OCI-LY7 (cell line): Measurements from ENCODE around the gene CRYL1. TPM values are rescaled to one million over a fixed set of nuclear protein-coding genes. Genes with fewer than 3 reads are reported as not detected.

Experiments
- BruUV-seq: library from RNA; stranded (reverse); fragments of 400-500 nt; replicated peaks from 2 replicates; lab custom pipeline; 2021; lab: Mats Ljungman, UMichigan
- CTCF ChIA-PET: fragments of 300-600 bp; sonication (Branson Sonifier 250); formaldehyde crosslinking; loops from one replicate; lab custom pipeline; 2022; ENCODE audit warnings: antibody characterized with exemption; ENCODE audit not compliant: unreplicated experiment; lab: Charles Lee
- POLR2A ChIA-PET: fragments of 300-600 bp; sonication (Branson Sonifier 250); formaldehyde crosslinking; loops from one replicate; lab custom pipeline; 2022; ENCODE audit warnings: antibody characterized with exemption; lab: Charles Lee
- DNase-seq: peaks from one replicate; pipeline ENCODE4 v3.0.0-alpha.2; 2015; ENCODE audit warnings: low spot score
- H2AFZ ChIP-seq: fragments of 200-600 bp; sonication (generic), shearing (Covaris generic); 2 replicates; pipeline ENCODE4 v1.6.1; 2014; ENCODE audit warnings: mild to moderate bottlenecking, antibody characterized with exemption, low read length, moderate library complexity
- H3K27ac ChIP-seq: fragments of 200-600 bp; sonication (generic); 2 replicates; pipeline ENCODE4 v1.5.1; 2014; ENCODE audit warnings: mixed run types, low read depth, mild to moderate bottlenecking, moderate library complexity, low read length, inconsistent platforms; ENCODE audit not compliant: poor library complexity, severe bottlenecking
- H3K36me3 ChIP-seq: fragments of 200-600 bp; sonication (generic); 2 replicates; pipeline ENCODE4 v1.6.1; 2014; ENCODE audit warnings: mild to moderate bottlenecking, antibody characterized with exemption, low read length, moderate library complexity, mixed read lengths; ENCODE audit not compliant: insufficient read depth
- H3K4me1 ChIP-seq: fragments of 200-600 bp; sonication (generic); 2 replicates; pipeline ENCODE4 v1.5.1; 2014; ENCODE audit warnings: mild to moderate bottlenecking, low read length; ENCODE audit not compliant: insufficient read depth, poor library complexity, severe bottlenecking
- H3K4me2 ChIP-seq: fragments of 200-600 bp; sonication (generic); 2 replicates; pipeline ENCODE4 v1.6.1; 2014; ENCODE audit warnings: mild to moderate bottlenecking, low read length
- H3K4me3 ChIP-seq: fragments of 200-600 bp; sonication (generic); 2 replicates; pipeline ENCODE4 v1.5.1; 2014; ENCODE audit warnings: mild to moderate bottlenecking, low read depth, low read length; ENCODE audit not compliant: poor library complexity, severe bottlenecking
- H3K79me2 ChIP-seq: fragments of 200-600 bp; sonication (generic); 2 replicates; pipeline ENCODE4 v1.6.1; 2016; ENCODE audit warnings: low read depth, mild to moderate bottlenecking, low read length, moderate library complexity, mixed read lengths; ENCODE audit not compliant: insufficient read depth
- H3K9me2 ChIP-seq: fragments of 200-600 bp; sonication (generic); 2 replicates; pipeline ENCODE4 v1.6.1; 2016; ENCODE audit warnings: mild to moderate bottlenecking, low read length, mixed read lengths; ENCODE audit not compliant: insufficient read depth
- H3K9me3 ChIP-seq: fragments of 200-600 bp; sonication (generic); 2 replicates; pipeline ENCODE4 v1.6.1; 2014; ENCODE audit warnings: mild to moderate bottlenecking, mixed run types, low read length, mixed read lengths
- H4K20me1 ChIP-seq: fragments of 200-600 bp; sonication (generic); 2 replicates; pipeline ENCODE4 v1.6.1; 2014; ENCODE audit warnings: mild to moderate bottlenecking, antibody characterized with exemption, low read length, moderate library complexity, mixed read lengths; ENCODE audit not compliant: insufficient read depth
- CTCF ChIP-seq: fragments of 200-600 bp; sonication (generic); conservative IDR thresholded peaks from 2 replicates; pipeline ENCODE4 v1.5.1; 2014; ENCODE audit warnings: mild to moderate bottlenecking, antibody characterized with exemption, low read length, moderate library complexity, mixed read lengths
- EZH2phosphoT487 ChIP-seq: fragments of 200-600 bp; sonication (generic); IDR thresholded peaks from 2 replicates; pipeline ENCODE4 v1.6.1; 2018; ENCODE audit warnings: low read depth, borderline replicate concordance, mild to moderate bottlenecking, mixed run types, antibody characterized with exemption, low read length, moderate library complexity, mixed read lengths
- intact Hi-C: fragments of 100-400 bp; cut with micrococcal nuclease; formaldehyde crosslinking; loops from one replicate; pipeline ENCODE4 v1.10.0; 2022; ENCODE audit not compliant: unreplicated experiment
- total RNA-seq, 2 experiments: library from RNA; depleted of rRNA in 1 of 2; stranded (reverse); fragments of >200 nt in 1 of 2; shearing (Covaris generic) in 1 of 2; gene quantifications; 2 replicates each; pipeline ENCODE4 v1.2.3, GENCODE V29; 2014 to 2022

Gene CRYL1
- total RNA-seq, 2 experiments from 2014 or later, result not detected

- ChIA-PET CTCF (no interaction called here), POLR2A (interaction anchor here (1.1 kb wide), 1 partner anchor 11 kb away, joined by 3 read pairs; no protein-coding TSS in a partner anchor)
- Histone ChIP-seq H3K9me2 (no peaks in the 10 kb centered on the region), H3K79me2 (no peaks in the 10 kb centered on the region), H3K36me3 (no peaks in the 10 kb centered on the region), H4K20me1 (no peaks in the 10 kb centered on the region), H3K4me2 (no peak overlapping the region), H2AFZ (no peak overlapping the region), H3K27ac (no peak overlapping the region), H3K4me3 (no peak overlapping the region), H3K9me3 (peaks cover 18% of the 10 kb centered on the region; the same call in 1 of the 2 replicates), H3K4me1 (no peaks in the 10 kb centered on the region)
- TF ChIP-seq EZH2phosphoT487 (no peak), CTCF (no peak)
- no peak for DNase-seq
- BruUV-seq, result no TSS peak
- intact Hi-C loops, result loop anchor here (5.0 kb wide), 2 partner anchors 204 to 979 kb away; partner anchors contain the start of gene IL17D
These were observed 27.0 kb downstream of the CRYL1 start for GRCh38 chr13:20498659-20499058.

DNA sequence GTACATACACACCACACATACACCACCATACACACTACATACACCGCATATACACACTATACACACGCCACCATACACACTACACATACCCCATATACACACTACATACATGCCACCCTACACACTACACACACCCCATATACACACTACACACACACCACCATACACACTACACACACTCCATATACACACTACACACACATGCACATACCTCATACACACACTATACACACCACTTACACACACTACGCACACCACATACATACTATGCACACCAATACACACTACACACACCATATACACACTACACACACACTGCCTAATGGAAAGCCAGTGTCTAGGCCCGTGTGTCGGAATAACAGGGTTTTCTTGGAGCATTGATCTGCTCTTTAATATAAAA is 27.5 kb downstream of the CRYL1 start:
- DNase-seq, result no peak
- Histone ChIP-seq H3K4me3 (no peak overlapping the region), H3K4me1 (no peaks in the 10 kb centered on the region), H3K4me2 (no peak overlapping the region), H3K27ac (no peak overlapping the region), H3K79me2 (no peaks in the 10 kb centered on the region), H3K36me3 (no peaks in the 10 kb centered on the region), H3K9me3 (peaks cover 18% of the 10 kb centered on the region; the same call in 1 of the 2 replicates), H3K9me2 (no peaks in the 10 kb centered on the region), H2AFZ (no peak overlapping the region), H4K20me1 (no peaks in the 10 kb centered on the region)
- intact Hi-C loops, result loop anchor here (5.0 kb wide), 2 partner anchors 204 to 979 kb away; partner anchors contain the start of gene IL17D
- TF ChIP-seq EZH2phosphoT487 (no peak), CTCF (no peak)
- no TSS peak for BruUV-seq
- CTCF ChIA-PET, result no interaction called here
- POLR2A ChIA-PET, result interaction anchor here (1.1 kb wide), 1 partner anchor 12 kb away, joined by 3 read pairs; no protein-coding TSS in a partner anchor

GRCh38 chr13:20497006-20497775 is 28.5 kb downstream of the CRYL1 start:
- CTCF ChIA-PET, result no interaction called here
- Histone ChIP-seq H3K4me2 (no peak overlapping the region), H4K20me1 (no peaks in the 10 kb centered on the region), H3K9me3 (peaks cover 18% of the 10 kb centered on the region; the same call in 1 of the 2 replicates), H3K4me3 (no peak overlapping the region), H3K79me2 (no peaks in the 10 kb centered on the region), H2AFZ (no peak overlapping the region), H3K9me2 (no peaks in the 10 kb centered on the region), H3K27ac (no peak overlapping the region), H3K36me3 (no peaks in the 10 kb centered on the region), H3K4me1 (no peaks in the 10 kb centered on the region)
- no TSS peak for BruUV-seq
- TF ChIP-seq EZH2phosphoT487 (no peak), CTCF (no peak)
- intact Hi-C loops, result loop anchor here (5.0 kb wide), 2 partner anchors 205 to 980 kb away; partner anchors contain the start of gene IL17D
- POLR2A ChIA-PET, result no interaction called here
- no peak for DNase-seq
